Left lung (tissue), 10 donors: ENCODE results near the gene PCDHGC5. TPM values are rescaled to one million over a fixed set of nuclear protein-coding genes. Genes with fewer than 3 reads are reported as not detected.
A peak's percentile ranks its signal among the peaks of the same experiment; 100 is the strongest.

Experiments
- ATAC-seq: fragments of 200-7000 bp; cut with Tn5 transposase; one replicate; pipeline ENCODE4 v1.9.1; 2020; ENCODE audit warnings: moderate library complexity
- DNase-seq, 4 donors: peaks; one replicate each; pipeline ENCODE4 v3.0.0-alpha.2; 2013 to 2020
- H3K27ac ChIP-seq, 2 donors: fragments of 200-600 bp; sonication (generic) in 1 of 2; one replicate each; pipeline versions ENCODE4 v1.5.0 to v1.8.0; 2020 to 2021
- H3K27me3 ChIP-seq, 2 donors: fragments of 200-600 bp; sonication (generic) in 1 of 2; one replicate each; pipeline versions ENCODE4 v1.5.0 to v1.8.0; 2020 to 2021
- H3K36me3 ChIP-seq, 2 donors: fragments of 200-600 bp; sonication (generic) in 1 of 2; one replicate each; pipeline versions ENCODE4 v1.5.0 to v1.8.0; 2020 to 2021
- H3K4me1 ChIP-seq, 2 donors: fragments of 200-600 bp; one replicate each; pipeline ENCODE4 v1.8.0; 2021
- H3K4me3 ChIP-seq, 2 donors: fragments of 200-600 bp; sonication (generic) in 1 of 2; one replicate each; pipeline versions ENCODE4 v1.5.0 to v1.8.0; 2020 to 2021; ENCODE audit warnings: mild to moderate bottlenecking in 1 of 2
- H3K9me3 ChIP-seq, 2 donors: fragments of 200-600 bp; sonication (generic) in 1 of 2; one replicate each; pipeline versions ENCODE4 v1.5.0 to v1.8.0; 2020 to 2021
- CTCF ChIP-seq, 2 donors: fragments of 200-600 bp; sonication (generic) in 1 of 2; IDR thresholded peaks; one replicate each; pipeline versions ENCODE4 v1.5.0 to v1.8.0; 2021; ENCODE audit warnings: antibody characterized with exemption in 2 of 2
- intact Hi-C, 2 donors: fragments of 100-400 bp; cut with DNase I; formaldehyde crosslinking; loops; one replicate each; pipeline versions ENCODE4 v1.11.2 to v1.14.2; 2022
- polyA plus RNA-seq, 6 donors: library from polyadenylated mRNA; unstranded; fragments of 120-200 nt; gene quantifications; one replicate each; pipeline ENCODE4 v1.2.1, GENCODE V29; 2013; ENCODE audit not compliant: insufficient read length in 6 of 6
- total RNA-seq, 2 donors: library from RNA; stranded (reverse); fragmentation: NEBNext Ultra II Directional; extraction: Animal tissue kit (Norgen Biotek cat#: 25700); gene quantifications; one replicate each; pipeline ENCODE4 v1.2.1, GENCODE V29; 2021
- donor health status: DM: no; HTN: yes; CAD: no.
- donor health status: DM: no; HTN: no; CAD: no.

The PCDHGC5 gene
- total and polyA plus RNA-seq, 8 donors: 1.1 to 1.9 (median 1.4) TPM

- peaks cover 0 to 92% of the 10 kb centered on the region in 2 donors for H3K36me3 ChIP-seq
- intact Hi-C loops: loop anchor here in 1 of 2 donors (10.0 kb wide), 1 partner anchor 114 kb away; the partner anchor contains the start of genes PCDHGA10 and PCDHGB7
- H3K9me3 ChIP-seq: no peaks in the 10 kb centered on the region
- no peak overlapping the region for H3K4me3 ChIP-seq
- no peak for TF ChIP-seq CTCF (IDR thresholded peaks at IDR 0.05)
- no peaks in the 10 kb centered on the region for H3K27me3 ChIP-seq
- H3K4me1 ChIP-seq: peaks cover 0 to 32% of the 10 kb centered on the region in 2 donors
- peak in 2 of 4 donors; percentile 62 to 65 for DNase-seq
- no peak for ATAC-seq
- H3K27ac ChIP-seq: peak overlapping the region; percentile 57 to 58
Measured at GRCh38 chr5:141528291-141528984, 39.6 kb downstream of the PCDHGC5 start.

GRCh38 chr5:141529002-141529401, 40.1 kb downstream of the PCDHGC5 start:
- TF ChIP-seq CTCF (IDR thresholded peaks at IDR 0.05): no peak
- no peak overlapping the region for H3K4me3 ChIP-seq
- ATAC-seq (peak; percentile 6), DNase-seq (peak in 2 of 4 donors; percentile 69 to 75)
- intact Hi-C loops: loop anchor here in 1 of 2 donors (10.0 kb wide), 1 partner anchor 114 kb away; the partner anchor contains the start of genes PCDHGA10 and PCDHGB7
- peak overlapping the region; percentile 57 to 58 for H3K27ac ChIP-seq
- no peaks in the 10 kb centered on the region for H3K27me3 ChIP-seq
- H3K4me1 ChIP-seq: peaks cover 0 to 29% of the 10 kb centered on the region in 2 donors
- no peaks in the 10 kb centered on the region for H3K9me3 ChIP-seq
- peaks cover 0 to 92% of the 10 kb centered on the region in 2 donors for H3K36me3 ChIP-seq

GRCh38 chr5:141529873-141530272, 41.0 kb downstream of the PCDHGC5 start:
- peaks cover 0 to 21% of the 10 kb centered on the region in 2 donors for H3K4me1 ChIP-seq
- no peaks in the 10 kb centered on the region for H3K27me3 ChIP-seq
- intact Hi-C loops: loop anchor here in 1 of 2 donors (10.0 kb wide), 1 partner anchor 115 kb away; the partner anchor contains the start of genes PCDHGA10 and PCDHGB7
- peak overlapping the region in 1 of 2 donors; percentile 58 for H3K27ac ChIP-seq
- H3K9me3 ChIP-seq: no peaks in the 10 kb centered on the region
- H3K36me3 ChIP-seq: peaks cover 0 to 90% of the 10 kb centered on the region in 2 donors
- ATAC-seq (no peak), DNase-seq (no peak)
- H3K4me3 ChIP-seq: no peak overlapping the region
- TF ChIP-seq CTCF (IDR thresholded peaks at IDR 0.05): no peak

GRCh38 chr5:141532726-141533125, 43.8 kb downstream of the PCDHGC5 start:
- DNase-seq: no peak
- Histone ChIP-seq H3K4me1 (peaks cover 0 to 12% of the 10 kb centered on the region in 2 donors), H3K27me3 (no peaks in the 10 kb centered on the region), H3K36me3 (peaks cover 0 to 77% of the 10 kb centered on the region in 2 donors), H3K9me3 (no peaks in the 10 kb centered on the region), H3K27ac (no peak overlapping the region), H3K4me3 (no peak overlapping the region)
- TF ChIP-seq CTCF (IDR thresholded peaks at IDR 0.05): no peak
- intact Hi-C loops: no loop called here
- no peak for ATAC-seq

GRCh38 chr5:141533897-141534296, 45.0 kb downstream of the PCDHGC5 start:
- Histone ChIP-seq H3K4me3 (no peak overlapping the region), H3K27me3 (no peaks in the 10 kb centered on the region), H3K27ac (no peak overlapping the region), H3K36me3 (peaks cover 0 to 69% of the 10 kb centered on the region in 2 donors), H3K9me3 (no peaks in the 10 kb centered on the region), H3K4me1 (peaks cover 0 to 7% of the 10 kb centered on the region in 2 donors)
- TF ChIP-seq CTCF (IDR thresholded peaks at IDR 0.05): no peak
- DNase-seq (no peak), ATAC-seq (no peak)
- intact Hi-C loops: no loop called here
